ENCODE measurements around the gene SLC5A6. TPM values are rescaled to one million over a fixed set of nuclear protein-coding genes. Genes with fewer than 3 reads are reported as not detected.

SLC5A6 gene
- total and polyA plus RNA-seq, 2 of the 8 experiments (the other 6 are each of a cell fraction or from before 2014, with no cell fraction given): 118 to 183 TPM

DNA sequence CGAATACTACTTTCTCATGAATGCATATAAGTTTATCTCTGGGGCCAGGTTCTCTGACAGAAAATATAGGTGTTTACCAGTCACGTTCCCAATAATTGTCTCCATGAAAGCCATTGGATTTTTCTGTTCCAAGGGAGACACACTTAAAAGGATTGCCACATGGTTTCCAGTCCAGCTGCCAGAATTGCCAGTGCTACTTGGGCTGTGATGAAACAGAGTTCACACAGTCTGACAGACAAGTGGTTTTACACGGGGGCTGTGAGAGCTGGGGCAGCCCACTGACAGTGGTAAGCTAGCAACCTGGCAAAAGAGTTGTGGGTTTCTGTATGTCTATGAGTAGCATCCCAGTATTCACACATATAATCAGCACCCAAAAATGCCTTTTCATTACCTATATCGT, 28.0 kb downstream of the SLC5A6 start:
- Histone ChIP-seq H3K36me3 (ENCODE audit: control insufficient read depth in 2 of 4, insufficient read depth in 4 of 4, low read length in 3 of 4) (no peaks in the 10 kb centered on the region), H3K4me1 (replicated peaks in 1 of 4; ENCODE audit: control insufficient read depth in 3 of 4, insufficient read depth in 4 of 4, low read length in 3 of 4) (no peaks in the 10 kb centered on the region), H2BK5ac (ENCODE audit: low read depth, low read length) (no peak overlapping the region), H2AFZ (ENCODE audit: low read length) (no peak overlapping the region), H3K79me2 (ENCODE audit: control insufficient read depth in 1 of 2, insufficient read depth in 2 of 2, low read length in 2 of 2) (no peaks in the 10 kb centered on the region), H2AK5ac (ENCODE audit: low read depth, low read length) (no peak overlapping the region), H3K9ac (replicated peaks in 1 of 4; ENCODE audit: extremely low read depth in 1 of 4, low read depth in 3 of 4, low read length in 3 of 4) (no peak overlapping the region), H3K56ac (replicated peaks; ENCODE audit: insufficient read length, low read depth, low read length) (no peak overlapping the region), H3K4me3 (ENCODE audit: extremely low read depth in 1 of 4, insufficient read depth in 2 of 4, low read depth in 3 of 4, low read length in 4 of 4) (no peak overlapping the region), H2BK20ac (ENCODE audit: low read length) (no peak overlapping the region), H3K4ac (replicated peaks; ENCODE audit: insufficient read length, low read depth, low read length) (no peak overlapping the region), H4K91ac (replicated peaks; ENCODE audit: insufficient read length, low read length) (no peak overlapping the region), H3K9me3 (ENCODE audit: insufficient read depth in 2 of 2, low read depth in 1 of 2, low read length in 1 of 2) (no peaks in the 10 kb centered on the region), H3K18ac (ENCODE audit: extremely low read depth, low read length) (no peak overlapping the region), H3K27ac (ENCODE audit: low read depth, low read length) (no peak overlapping the region), H2BK12ac (ENCODE audit: low read depth, low read length) (no peak overlapping the region), H2BK15ac (ENCODE audit: low read length) (no peak overlapping the region), H3K23me2 (ENCODE audit: low read depth, low read length) (no peaks in the 10 kb centered on the region), H3K4me2 (ENCODE audit: insufficient read depth in 1 of 2, low read depth in 2 of 2, low read length in 2 of 2) (no peak overlapping the region), H4K20me1 (replicated peaks in 1 of 2; ENCODE audit: control insufficient read depth in 1 of 2, insufficient read depth in 2 of 2, low read length in 2 of 2) (no peaks in the 10 kb centered on the region), H4K5ac (ENCODE audit: insufficient read length, low read depth, low read length) (no peak overlapping the region), H3K27me3 (replicated peaks in 1 of 4; ENCODE audit: control insufficient read depth in 3 of 4, extremely low read depth in 1 of 4, insufficient read depth in 3 of 4, low read length in 3 of 4) (no peaks in the 10 kb centered on the region), H3K23ac (ENCODE audit: insufficient read length) (no peak overlapping the region), H4K8ac (ENCODE audit: extremely low read depth, insufficient read depth, low read length) (no peak overlapping the region), H3K79me1 (ENCODE audit: low read depth, low read length) (no peaks in the 10 kb centered on the region), H2BK120ac (replicated peaks; ENCODE audit: low read depth, low read length) (no peak overlapping the region), H3K14ac (ENCODE audit: insufficient read length) (no peak overlapping the region)
- POLR2A ChIA-PET (ENCODE audit: partially characterized antibody): no interaction called here
- WGBS, 2 experiments (ENCODE audit: extremely low coverage in 1 of 2, insufficient coverage in 1 of 2, insufficient read length in 1 of 2, insufficient replicate concordance in 2 of 2, low coverage in 1 of 2, low lambda C conversion rate in 2 of 2, missing lambda C conversion rate in 1 of 2): 81% methylated on average over 4 of the region's 4 CpGs; no CpG with 5 or more reads in 1 of the 2 experiments
- CTCF ChIA-PET (ENCODE audit: partially characterized antibody): interaction anchor here (0.7 to 5.1 kb wide), 5 partner anchors 9 to 98 kb away, joined by 3 to 38 read pairs (median 14); partner anchors contain the start of gene TRIM54
- FAIRE-seq: no peak
- DNase-seq (ENCODE audit: low read depth in 1 of 2, low spot score in 2 of 2): no peak
- TF ChIP-seq MAX (IDR thresholded peaks at IDR 0.05) (no peak), JUND (IDR thresholded peaks at IDR 0.05; ENCODE audit: low read length) (no peak), CBX8 (IDR thresholded peaks at IDR 0.05; ENCODE audit: borderline replicate concordance, low read depth, low read length) (no peak), POLR2AphosphoS5 (IDR thresholded peaks at IDR 0.05; ENCODE audit: low read depth, low read length) (no peak), RAD21 (IDR thresholded peaks at IDR 0.05 in 1 of 2, conservative IDR thresholded peaks at IDR 0.05 in 1 of 2; ENCODE audit: low read depth in 2 of 2, low read length in 2 of 2) (no peak), ATF3 (IDR thresholded peaks at IDR 0.05; ENCODE audit: insufficient read depth, low read depth, low read length) (no peak), CBX5 (IDR thresholded peaks at IDR 0.05; ENCODE audit: low read depth, low read length) (no peak), KDM1A (IDR thresholded peaks at IDR 0.05; ENCODE audit: borderline replicate concordance, low read length) (no peak), GABPA (IDR thresholded peaks at IDR 0.05; ENCODE audit: borderline replicate concordance, insufficient read depth, low read length) (no peak), TEAD4 (IDR thresholded peaks at IDR 0.05; ENCODE audit: low read depth, low read length) (no peak)
- TF ChIP-seq, protein P1, sequence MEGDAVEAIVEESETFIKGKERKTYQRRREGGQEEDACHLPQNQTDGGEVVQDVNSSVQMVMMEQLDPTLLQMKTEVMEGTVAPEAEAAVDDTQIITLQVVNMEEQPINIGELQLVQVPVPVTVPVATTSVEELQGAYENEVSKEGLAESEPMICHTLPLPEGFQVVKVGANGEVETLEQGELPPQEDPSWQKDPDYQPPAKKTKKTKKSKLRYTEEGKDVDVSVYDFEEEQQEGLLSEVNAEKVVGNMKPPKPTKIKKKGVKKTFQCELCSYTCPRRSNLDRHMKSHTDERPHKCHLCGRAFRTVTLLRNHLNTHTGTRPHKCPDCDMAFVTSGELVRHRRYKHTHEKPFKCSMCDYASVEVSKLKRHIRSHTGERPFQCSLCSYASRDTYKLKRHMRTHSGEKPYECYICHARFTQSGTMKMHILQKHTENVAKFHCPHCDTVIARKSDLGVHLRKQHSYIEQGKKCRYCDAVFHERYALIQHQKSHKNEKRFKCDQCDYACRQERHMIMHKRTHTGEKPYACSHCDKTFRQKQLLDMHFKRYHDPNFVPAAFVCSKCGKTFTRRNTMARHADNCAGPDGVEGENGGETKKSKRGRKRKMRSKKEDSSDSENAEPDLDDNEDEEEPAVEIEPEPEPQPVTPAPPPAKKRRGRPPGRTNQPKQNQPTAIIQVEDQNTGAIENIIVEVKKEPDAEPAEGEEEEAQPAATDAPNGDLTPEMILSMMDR (IDR thresholded peaks at IDR 0.05; ENCODE audit: control extremely low read depth in 1 of 3, insufficient read depth in 1 of 3, low read depth in 1 of 3, low read length in 3 of 3): no peak
